PC-9 (cell line): ENCODE measurements around the gene PNPLA2. TPM values are rescaled to one million over a fixed set of nuclear protein-coding genes. Genes with fewer than 3 reads are reported as not detected.

Experiments used
- BruUV-seq: library from RNA; stranded (reverse); fragments of 400-500 nt; replicated peaks from 2 replicates; lab custom pipeline; 2021; lab: Mats Ljungman, UMichigan
- CTCF ChIA-PET: fragments of 300-600 bp; sonication (Branson Sonifier 250); formaldehyde crosslinking; loops from one replicate; lab custom pipeline; 2022; ENCODE audit warnings: antibody characterized with exemption; lab: Charles Lee
- POLR2A ChIA-PET: fragments of 300-600 bp; sonication (Branson Sonifier 250); formaldehyde crosslinking; loops from one replicate; lab custom pipeline; 2022; ENCODE audit warnings: antibody characterized with exemption; ENCODE audit not compliant: unreplicated experiment; lab: Charles Lee
- DNase-seq, 2 experiments: peaks; one replicate each; pipeline versions ENCODE4 v3.0.0 to v3.0.0-alpha.2; 2015 to 2022; ENCODE audit warnings: mixed read lengths in 1 of 2
- H2AFZ ChIP-seq: fragments of 200-600 bp; sonication (generic); 2 replicates; pipeline ENCODE4 v1.8.1; 2017; ENCODE audit warnings: antibody characterized with exemption
- H3F3A ChIP-seq: fragments of 200-600 bp; sonication (generic); 2 replicates; pipeline ENCODE4 v1.8.1; 2017; ENCODE audit warnings: antibody characterized with exemption, mild to moderate bottlenecking, low read depth; ENCODE audit not compliant: insufficient read depth
- H3K27ac ChIP-seq: fragments of 200-600 bp; sonication (generic); 2 replicates; pipeline ENCODE4 v1.6.1; 2016; ENCODE audit warnings: mixed run types
- H3K27me3 ChIP-seq: fragments of 200-600 bp; sonication (generic); 2 replicates; pipeline ENCODE4 v1.6.1; 2016; ENCODE audit warnings: low read depth, mixed run types; ENCODE audit not compliant: insufficient read depth
- H3K36me3 ChIP-seq: fragments of 200-600 bp; sonication (generic); 2 replicates; pipeline ENCODE4 v1.6.1; 2016; ENCODE audit warnings: low read depth, mixed run types
- H3K4me1 ChIP-seq: fragments of 200-600 bp; sonication (generic); replicated peaks from 2 replicates; pipeline ENCODE4 v1.6.1; 2016; ENCODE audit warnings: mixed run types; ENCODE audit not compliant: insufficient read depth
- H3K4me2 ChIP-seq: fragments of 200-600 bp; sonication (generic); 2 replicates; pipeline ENCODE4 v1.6.1; 2017; ENCODE audit warnings: mixed run types
- H3K4me3 ChIP-seq: fragments of 200-600 bp; sonication (generic); 2 replicates; pipeline ENCODE4 v1.6.1; 2016; ENCODE audit warnings: mixed run types
- H3K79me2 ChIP-seq: fragments of 200-600 bp; sonication (generic); 2 replicates; pipeline ENCODE4 v1.6.1; 2017; ENCODE audit warnings: low read depth, mixed run types
- H3K9me2 ChIP-seq: fragments of 200-600 bp; sonication (generic); 2 replicates; pipeline ENCODE4 v1.8.1; 2017; ENCODE audit warnings: mild to moderate bottlenecking; ENCODE audit not compliant: insufficient read depth
- H3K9me3 ChIP-seq: fragments of 200-600 bp; sonication (generic); 2 replicates; pipeline ENCODE4 v1.8.1; 2016; ENCODE audit warnings: low read depth; ENCODE audit not compliant: insufficient read depth
- H4K20me1 ChIP-seq: fragments of 200-600 bp; sonication (generic); 2 replicates; pipeline ENCODE4 v1.8.1; 2017; ENCODE audit not compliant: insufficient read depth
- CTCF ChIP-seq: fragments of 200-600 bp; sonication (generic); conservative IDR thresholded peaks from 2 replicates; pipeline ENCODE4 v1.6.1; 2017; ENCODE audit warnings: mixed run types, antibody characterized with exemption, mild to moderate bottlenecking, moderate library complexity
- EZH2 ChIP-seq: fragments of 200-600 bp; sonication (generic); IDR thresholded peaks from 2 replicates; pipeline ENCODE4 v1.8.0; 2017; ENCODE audit warnings: antibody characterized with exemption, low read depth
- intact Hi-C: fragments of 100-400 bp; cut with micrococcal nuclease; formaldehyde crosslinking; loops from one replicate; pipeline ENCODE4 v1.10.0; 2022; ENCODE audit not compliant: unreplicated experiment
- total RNA-seq: library from RNA; stranded (reverse); gene quantifications from 2 replicates; pipeline ENCODE4 v1.2.3, GENCODE V29; 2021

Gene PNPLA2
- total RNA-seq, 1 experiment from 2014 or later: 137 TPM

GRCh38 chr11:811446-812245 is 7.1 kb upstream of the PNPLA2 start:
- Histone ChIP-seq H3K4me2 (peak overlapping the region; percentile 86), H3K27me3 (no peaks in the 10 kb centered on the region), H3K9me2 (no peaks in the 10 kb centered on the region), H3F3A (peaks cover 38% of the 10 kb centered on the region; the same call in 1 of the 2 replicates), H3K79me2 (peaks cover 41% of the 10 kb centered on the region), H3K9me3 (no peaks in the 10 kb centered on the region), H3K4me3 (peak overlapping the region; percentile 85; the same call in 1 of the 2 replicates), H2AFZ (no peak overlapping the region), H3K36me3 (peaks cover 13% of the 10 kb centered on the region), H4K20me1 (peaks cover 12% of the 10 kb centered on the region), H3K4me1 (peaks cover 9% of the 10 kb centered on the region; the same call in 1 of the 2 replicates), H3K27ac (no peak overlapping the region; the same call in 1 of the 2 replicates)
- BruUV-seq: no TSS peak
- TF ChIP-seq EZH2 (no peak), CTCF (no peak)
- intact Hi-C loops: no loop called here
- POLR2A ChIA-PET: interaction anchor here (0.7 kb wide), 1 partner anchor 23 kb away, joined by 5 read pairs; no protein-coding TSS in a partner anchor
- peak in 1 of 2 experiments; percentile 24 for DNase-seq
- CTCF ChIA-PET: no interaction called here

- Histone ChIP-seq H3K9me2 (no peaks in the 10 kb centered on the region), H3K4me2 (no peak overlapping the region), H3K27me3 (no peaks in the 10 kb centered on the region), H4K20me1 (peaks cover 12% of the 10 kb centered on the region), H3F3A (peaks cover 42% of the 10 kb centered on the region; the same call in 1 of the 2 replicates), H3K9me3 (no peaks in the 10 kb centered on the region), H3K27ac (no peak overlapping the region), H3K79me2 (peaks cover 41% of the 10 kb centered on the region), H2AFZ (no peak overlapping the region), H3K4me1 (peaks cover 9% of the 10 kb centered on the region; the same call in 1 of the 2 replicates), H3K4me3 (no peak overlapping the region), H3K36me3 (peaks cover 13% of the 10 kb centered on the region)
- ChIA-PET CTCF (interaction anchor here (0.6 kb wide), 1 partner anchor 10 kb away, joined by 3 read pairs; no protein-coding TSS in a partner anchor), POLR2A (interaction anchor here (0.7 kb wide), 1 partner anchor 22 kb away, joined by 5 read pairs; no protein-coding TSS in a partner anchor)
- DNase-seq: no peak
- TF ChIP-seq CTCF (no peak), EZH2 (no peak)
- BruUV-seq: no TSS peak
- intact Hi-C loops: no loop called here
Observed at GRCh38 chr11:812390-812789, 6.3 kb upstream of the PNPLA2 start.

GRCh38 chr11:813072-813455 is 5.7 kb upstream of the PNPLA2 start:
- TF ChIP-seq CTCF: no peak
- ChIA-PET CTCF (interaction anchor here (0.6 kb wide), 1 partner anchor 10 kb away, joined by 3 read pairs; no protein-coding TSS in a partner anchor), POLR2A (interaction anchor here (0.6 kb wide), 1 partner anchor 18 kb away, joined by 7 read pairs; no protein-coding TSS in a partner anchor)
- Histone ChIP-seq H3F3A (peaks cover 48% of the 10 kb centered on the region; the same call in 1 of the 2 replicates), H3K4me2 (no peak overlapping the region), H3K79me2 (peaks cover 40% of the 10 kb centered on the region), H3K9me2 (no peaks in the 10 kb centered on the region), H3K4me3 (no peak overlapping the region), H3K27ac (no peak overlapping the region), H4K20me1 (peaks cover 12% of the 10 kb centered on the region), H3K36me3 (peaks cover 13% of the 10 kb centered on the region), H2AFZ (no peak overlapping the region), H3K9me3 (no peaks in the 10 kb centered on the region), H3K27me3 (no peaks in the 10 kb centered on the region), H3K4me1 (peaks cover 10% of the 10 kb centered on the region; the same call in 1 of the 2 replicates)
- no TSS peak for BruUV-seq
- DNase-seq: no peak
- intact Hi-C loops: no loop called here
